Stimulated activated CD8-positive, alpha-beta memory T cell treated with anti-CD3 and anti-CD28 coated beads, Interleukin-7, amount 100 ng/mL, for 48 hours (primary cell): ENCODE data around the gene POU2AF2.
"Not testable (repeated sequence)": the region's sequence is repeated elsewhere in the genome, so short reads cannot be mapped to it uniquely, and the experiment has no call there.

Experiments
- DNase-seq, 2 donors: peaks; one replicate each; pipeline ENCODE4 v3.0.0-alpha.2; 2020; ENCODE audit warnings: low read depth in 1 of 2; ENCODE audit errors: extremely low read depth in 1 of 2

The POU2AF2 gene

DNA sequence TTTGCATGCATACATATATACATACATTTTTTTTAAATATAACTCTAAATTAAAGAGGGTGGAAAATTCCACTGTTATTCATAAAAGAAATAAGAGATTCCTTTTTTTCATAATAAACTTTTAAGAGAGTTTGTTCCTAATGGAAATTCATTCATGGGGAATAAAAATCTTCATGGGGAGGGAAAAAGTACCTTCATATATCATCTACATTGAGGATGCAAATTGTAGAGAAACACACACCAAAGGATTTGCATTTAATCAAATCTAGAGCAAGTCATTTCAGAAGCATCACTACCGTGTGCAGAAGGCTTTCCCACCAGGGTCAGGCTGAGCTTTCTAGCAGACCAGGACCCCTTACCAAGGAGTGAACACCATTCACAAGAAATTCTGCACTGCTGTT, at the start of gene POU2AF2:
POU2AF2 (plus strand) TSS at position 301 of the 400 bp plus-strand sequence. CDS start 129 bp downstream, outside the sequence.
- no peak for DNase-seq

DNA sequence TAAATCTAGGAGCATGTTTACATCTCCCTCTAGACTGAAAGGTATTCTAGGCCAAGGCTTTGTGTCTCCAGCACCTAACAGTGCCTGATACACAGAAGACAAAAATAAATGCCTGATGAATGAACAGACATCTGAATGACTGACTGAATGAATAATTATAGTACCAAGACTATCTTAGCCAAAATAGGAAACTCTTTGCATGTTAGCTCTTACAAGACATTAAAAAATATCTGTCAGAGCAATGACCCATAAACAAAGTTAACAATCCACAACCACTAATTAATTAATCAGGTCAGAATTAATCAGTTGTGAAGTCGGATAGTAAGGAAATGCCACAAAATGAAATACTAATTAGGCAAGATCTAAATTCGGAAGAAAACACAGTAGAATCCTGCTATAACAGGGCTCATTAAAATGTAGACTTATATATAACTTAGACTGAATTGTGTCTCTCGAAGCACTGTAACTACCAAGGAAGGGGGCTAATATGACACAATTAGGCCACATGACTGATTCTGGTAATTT, 45.5 kb upstream of the POU2AF2 start:
- no peak for DNase-seq

DNA sequence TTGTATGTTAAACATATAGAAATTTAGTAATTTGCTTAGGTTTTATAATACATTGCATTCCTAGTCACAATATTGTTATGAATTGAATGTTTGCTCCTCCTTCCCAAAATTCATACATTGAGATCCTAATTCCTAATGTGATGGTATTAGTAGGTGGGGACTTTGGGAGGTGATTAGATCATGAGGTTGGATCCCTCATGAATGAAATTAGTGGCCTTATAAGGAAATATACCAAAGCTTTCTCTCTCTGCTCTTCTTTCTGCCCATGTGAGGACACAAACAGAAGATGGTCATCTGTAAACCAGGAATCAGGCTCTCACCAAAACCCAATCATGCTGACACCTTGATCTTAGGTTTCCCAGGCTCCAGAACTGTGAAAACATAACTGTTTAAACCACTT, 41.3 kb upstream of the POU2AF2 start:
- no peak for DNase-seq

DNA sequence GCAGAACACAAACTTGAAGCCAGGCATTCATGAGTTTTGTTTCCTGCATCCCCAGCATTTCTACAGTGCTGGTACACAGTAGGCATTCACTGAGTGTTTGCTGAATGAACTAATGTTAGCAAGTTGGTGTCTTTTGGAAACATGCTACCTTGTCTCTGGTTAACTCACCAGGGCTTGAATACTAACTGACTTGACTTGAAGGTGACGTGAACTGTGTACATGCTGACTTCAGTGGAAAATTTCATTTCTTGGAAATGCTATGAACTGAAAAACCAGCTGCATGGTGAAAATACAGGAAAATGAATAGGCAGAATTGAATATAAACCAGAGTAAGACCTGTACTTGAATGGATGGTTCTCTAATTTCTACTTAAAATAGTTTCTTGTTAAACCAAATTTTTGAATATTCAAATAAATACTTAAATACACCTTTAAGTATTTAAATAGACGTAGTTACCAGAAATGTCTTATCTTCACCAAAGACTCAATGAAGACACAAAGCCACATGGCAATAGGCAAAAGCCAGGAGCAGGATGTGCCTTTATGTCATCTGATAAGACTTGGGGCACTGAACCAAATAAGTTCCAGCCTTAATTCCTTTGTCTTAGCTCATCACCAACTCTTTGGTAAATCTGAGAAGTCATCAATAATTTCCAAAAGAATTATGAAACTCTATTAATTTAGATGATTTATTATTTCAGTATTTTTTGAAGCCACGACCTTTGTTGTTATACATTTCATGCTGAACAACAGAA, 39.7 kb upstream of the POU2AF2 start:
- no peak for DNase-seq

- DNase-seq, result no peak
Measured at GRCh38 chr11:111206472-111206871, 39.1 kb upstream of the POU2AF2 start.

GRCh38 chr11:111207213-111207612, 38.3 kb upstream of the POU2AF2 start:
- no peak for DNase-seq

GRCh38 chr11:111209543-111210355, 35.8 kb upstream of the POU2AF2 start:
- no peak for DNase-seq

DNA sequence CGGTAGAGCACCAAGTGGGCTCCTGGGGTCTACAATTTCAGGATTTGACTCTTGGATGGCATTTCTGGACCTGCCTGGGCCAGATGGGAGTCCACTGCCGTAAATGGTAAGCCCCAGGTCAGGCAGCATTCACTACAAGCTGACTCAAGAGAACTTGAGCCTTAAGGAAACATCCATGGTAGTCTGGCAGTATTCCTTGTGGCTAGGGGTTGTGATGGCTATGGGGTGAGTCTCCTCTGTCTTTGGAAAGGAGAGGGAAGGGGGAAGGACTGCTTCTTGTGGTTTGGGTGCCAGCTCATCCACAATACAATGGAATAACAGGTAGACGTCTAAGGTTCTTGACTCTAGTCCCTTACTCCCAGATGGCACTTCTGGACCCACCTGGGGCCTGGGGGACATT, 32.3 kb upstream of the POU2AF2 start:
- no peak for DNase-seq

- no peak for DNase-seq
Measured at GRCh38 chr11:111220721-111221120, 24.8 kb upstream of the POU2AF2 start.

- no peak for DNase-seq
Measured at GRCh38 chr11:111221208-111221607, 24.3 kb upstream of the POU2AF2 start.

- not testable (repeated sequence) for DNase-seq
Measured at GRCh38 chr11:111221936-111222335, 23.6 kb upstream of the POU2AF2 start.

DNA sequence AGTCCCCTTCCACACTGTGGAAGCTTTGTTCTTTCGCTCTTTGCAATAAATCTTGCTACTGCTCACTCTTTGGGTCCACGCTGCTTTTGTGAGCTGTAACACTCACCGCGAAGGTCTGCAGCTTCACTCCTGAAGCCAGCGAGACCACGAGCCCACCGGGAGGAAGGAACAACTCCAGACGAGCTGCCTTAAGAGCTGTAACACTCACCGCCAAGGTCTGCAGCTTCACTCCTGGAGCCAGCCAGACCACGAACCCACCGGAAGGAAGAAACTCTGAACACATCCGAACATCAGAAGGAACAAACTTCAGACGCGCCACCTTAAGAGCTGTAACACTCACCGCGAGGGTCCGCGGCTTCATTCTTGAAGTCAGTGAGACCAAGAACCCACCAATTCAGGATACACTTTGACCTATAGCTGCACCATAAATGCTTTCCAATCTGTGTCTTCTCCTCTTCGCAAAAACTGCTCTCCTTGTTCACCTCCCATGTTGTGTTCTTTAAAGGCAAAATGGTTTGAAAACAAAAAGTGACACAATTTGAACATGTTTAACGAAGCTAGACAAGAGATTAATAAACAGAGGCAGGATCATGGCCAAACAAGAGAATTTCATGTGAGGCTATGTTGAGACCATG, 22.6 kb upstream of the POU2AF2 start:
- peak in 1 of 2 donors; percentile 11 for DNase-seq

DNA sequence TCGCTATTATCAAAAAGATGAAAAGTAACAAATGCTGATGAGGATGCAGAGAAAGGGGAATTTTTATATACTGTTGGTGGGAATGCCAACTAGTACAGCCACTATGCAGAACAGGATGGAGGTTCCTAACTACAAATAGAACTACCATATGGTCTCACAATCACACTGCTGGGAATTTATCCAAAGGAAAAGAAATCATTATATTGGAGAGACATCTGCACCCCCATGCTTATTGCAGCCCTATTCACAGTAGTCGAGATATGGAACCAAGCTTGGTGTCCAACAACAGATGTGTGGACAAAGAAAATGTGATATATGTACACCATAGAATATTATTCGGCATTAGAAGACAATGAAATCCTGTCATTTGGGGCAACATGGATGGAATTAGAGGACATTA, 19.6 kb upstream of the POU2AF2 start:
- no peak for DNase-seq

GRCh38 chr11:111229604-111230003, 15.9 kb upstream of the POU2AF2 start:
- no peak for DNase-seq

DNA sequence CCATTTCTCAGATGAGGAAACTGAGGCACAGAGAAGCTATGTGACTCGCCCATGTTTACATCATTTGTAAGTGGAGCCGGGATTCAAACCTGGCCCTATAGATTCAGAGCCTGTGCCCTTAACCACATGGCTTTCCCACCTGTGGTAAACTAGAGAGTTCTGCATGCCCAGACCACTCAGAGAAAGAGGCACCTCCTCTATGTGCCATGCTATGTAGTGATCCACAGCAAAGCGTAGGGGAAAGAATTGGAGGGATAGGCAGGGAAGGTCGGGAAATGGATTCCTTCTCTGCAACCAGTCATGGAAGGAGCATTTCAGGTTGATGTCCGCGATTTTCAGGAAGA, 15.4 kb upstream of the POU2AF2 start:
- no peak for DNase-seq

DNA sequence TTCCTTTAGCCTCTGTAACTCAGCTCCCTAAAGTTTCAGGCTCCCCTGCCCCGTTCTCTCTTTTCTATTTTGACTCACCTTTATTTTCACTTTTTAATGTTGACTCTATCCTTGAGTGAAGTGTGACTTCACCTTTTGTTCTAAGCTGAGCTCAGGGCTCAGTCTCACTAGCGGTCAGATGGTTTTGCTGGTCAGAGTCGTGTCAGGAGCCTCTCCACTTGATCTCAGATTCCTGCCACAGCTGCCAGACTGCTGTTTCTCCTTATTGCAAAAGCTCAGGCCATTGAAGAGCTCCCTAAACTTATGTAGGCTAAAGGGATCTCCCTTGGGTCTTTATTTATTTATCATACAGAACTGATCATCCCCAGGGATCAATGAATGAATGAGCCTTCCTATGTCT, 13.7 kb upstream of the POU2AF2 start:
- no peak for DNase-seq

DNA sequence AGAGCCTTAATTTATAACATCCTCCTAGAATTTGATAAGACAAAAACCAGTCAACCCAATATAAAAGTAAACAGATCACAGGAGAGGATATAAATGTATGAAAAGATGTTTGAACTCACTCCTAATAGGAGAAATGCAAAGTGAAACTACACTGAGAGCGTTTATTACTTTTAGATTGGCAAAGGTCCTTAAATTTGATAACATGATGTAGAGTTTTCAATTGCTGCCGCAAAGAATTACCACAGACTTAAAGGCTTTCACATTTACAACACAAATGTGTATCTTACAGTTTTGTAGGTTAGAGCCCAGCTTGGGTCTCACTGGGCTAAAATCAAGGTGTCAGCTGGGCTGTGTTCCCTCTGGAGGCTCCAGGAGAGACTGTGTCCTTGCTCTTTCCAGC, 9.1 kb upstream of the POU2AF2 start:
- no peak for DNase-seq

DNA sequence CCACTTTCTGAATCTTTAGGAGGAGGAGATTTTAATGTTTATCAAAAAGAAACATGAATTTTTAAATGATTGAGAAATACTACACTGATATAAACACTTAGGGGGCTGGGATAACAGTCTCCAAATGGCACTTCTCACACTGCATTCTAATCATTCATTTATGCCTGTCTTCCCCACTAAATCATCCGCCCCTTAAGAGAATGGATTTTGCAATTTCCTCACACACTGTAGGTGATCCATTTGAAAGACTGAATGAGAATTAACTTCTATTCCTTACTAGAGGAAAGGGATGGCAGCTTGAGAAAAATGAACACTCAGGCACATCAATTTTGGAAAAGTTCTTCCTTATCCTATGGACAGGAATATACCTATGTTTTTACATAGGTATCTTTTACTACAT, 7.6 kb upstream of the POU2AF2 start:
- no peak for DNase-seq

GRCh38 chr11:111246956-111247355, 1.4 kb downstream of the POU2AF2 start:
- no peak for DNase-seq

DNA sequence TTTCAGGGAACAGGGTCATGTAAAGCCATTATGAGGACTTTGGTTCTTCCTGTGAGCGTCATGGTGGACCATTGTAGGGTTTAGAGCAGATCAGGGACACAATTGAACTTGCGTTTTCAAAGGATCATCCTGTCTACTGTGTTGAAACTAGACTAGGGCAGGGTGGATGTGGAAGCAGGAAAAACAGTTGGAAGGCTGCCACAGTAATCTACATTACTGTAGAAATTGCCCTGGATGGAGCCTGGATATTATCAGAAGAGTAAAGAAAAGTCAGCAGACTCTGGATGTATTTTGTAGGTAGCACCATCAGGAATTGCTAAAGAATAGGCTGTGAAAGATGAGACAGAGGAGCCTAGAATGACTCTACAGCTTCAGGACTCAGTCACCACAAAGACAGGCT, 5.4 kb downstream of the POU2AF2 start:
- DNase-seq, result no peak

- no peak for DNase-seq
Measured at GRCh38 chr11:111253131-111253530, 7.6 kb downstream of the POU2AF2 start.

- no peak for DNase-seq
Measured at GRCh38 chr11:111253630-111254029, 8.1 kb downstream of the POU2AF2 start.
